C4-2B (cell line): ENCODE data around the gene MUC6.

Experiments used
- CTCF ChIP-seq: fragments of 450-650 bp; conservative IDR thresholded peaks from 2 replicates; pipeline ENCODE4 v1.5.1; 2017; ENCODE audit warnings: mild to moderate bottlenecking
- ZFX ChIP-seq: fragments of 450-650 bp; IDR thresholded peaks from 2 replicates; pipeline ENCODE4 v1.6.1; 2017

GRCh38 chr11:1019321-1019910 lies 17.1 kb downstream of the MUC6 start:
- no peak for TF ChIP-seq CTCF
- TF ChIP-seq ZFX = no peak
